Caco-2 (cell line): ENCODE measurements around the gene DCDC2B. TPM values are rescaled to one million over a fixed set of nuclear protein-coding genes. Genes with fewer than 3 reads are reported as not detected.

ENCODE experiments used
- BruUV-seq: library from RNA; stranded (reverse); fragments of 400-500 nt; replicated peaks from 2 replicates; lab custom pipeline; 2021; lab: Mats Ljungman, UMichigan
- CTCF ChIA-PET: fragments of 300-600 bp; sonication (Branson Sonifier 250); formaldehyde crosslinking; loops from one replicate; lab custom pipeline; 2022; ENCODE audit warnings: antibody characterized with exemption; lab: Charles Lee
- POLR2A ChIA-PET: fragments of 300-600 bp; sonication (Branson Sonifier 250); formaldehyde crosslinking; loops from one replicate; lab custom pipeline; 2022; ENCODE audit warnings: antibody characterized with exemption; lab: Charles Lee
- DNase-seq, 2 experiments: peaks; one replicate each; pipeline versions ENCODE4 v3.0.0 to v3.0.0-alpha.2; 2020 to 2022
- H3K27me3 ChIP-seq: replicated peaks from 2 replicates; pipeline ENCODE4 v1.6.0; 2011; ENCODE audit warnings: low read length; ENCODE audit not compliant: control insufficient read depth, insufficient read depth
- H3K36me3 ChIP-seq: 2 replicates; pipeline ENCODE4 v1.5.1; 2011; ENCODE audit warnings: low read length; ENCODE audit not compliant: control insufficient read depth, insufficient read depth
- H3K4me1 ChIP-seq: fragments of 250-450 bp; sonication (Bioruptor Pico); 2 replicates; pipeline ENCODE4 v1.5.1; 2020; ENCODE audit warnings: mild to moderate bottlenecking
- H3K4me3 ChIP-seq: 2 replicates; pipeline ENCODE4 v1.5.1; 2011; ENCODE audit warnings: low read depth, mild to moderate bottlenecking, control low read depth, low read length
- H3K9me3 ChIP-seq: fragments of 250-450 bp; sonication (Bioruptor Pico); 2 replicates; pipeline ENCODE4 v1.5.1; 2020; ENCODE audit warnings: mild to moderate bottlenecking, moderate library complexity
- H3K27ac Mint-ChIP-seq: one replicate; pipeline ENCODE4 v1.8.0; 2022; ENCODE audit warnings: mixed read lengths; ENCODE audit not compliant: unreplicated experiment
- H3K27me3 Mint-ChIP-seq: one replicate; pipeline ENCODE4 v1.8.0; 2022; ENCODE audit warnings: mixed read lengths; ENCODE audit not compliant: insufficient read depth, unreplicated experiment
- H3K36me3 Mint-ChIP-seq: one replicate; pipeline ENCODE4 v1.8.0; 2022; ENCODE audit warnings: mild to moderate bottlenecking, mixed read lengths; ENCODE audit not compliant: insufficient read depth, unreplicated experiment
- H3K4me1 Mint-ChIP-seq: one replicate; pipeline ENCODE4 v1.8.0; 2022; ENCODE audit warnings: low read depth, mixed read lengths; ENCODE audit not compliant: unreplicated experiment
- H3K4me3 Mint-ChIP-seq: one replicate; pipeline ENCODE4 v1.8.0; 2022; ENCODE audit warnings: mild to moderate bottlenecking, moderate library complexity, mixed read lengths; ENCODE audit not compliant: unreplicated experiment
- H3K9me3 Mint-ChIP-seq: one replicate; pipeline ENCODE4 v1.8.0; 2022; ENCODE audit warnings: mixed read lengths; ENCODE audit not compliant: unreplicated experiment
- CTCF ChIP-seq, 2 experiments: fragments of 200-600 bp in 1 of 2; IDR thresholded peaks; 1 replicate in 1 of 2; 2 replicates in 1 of 2; pipeline versions ENCODE4 v1.5.1 to v1.8.0; 2011 to 2022; ENCODE audit warnings: antibody characterized with exemption in 1 of 2, control low read depth in 1 of 2, inconsistent platforms in 1 of 2, low read depth in 1 of 2, low read length in 1 of 2, mild to moderate bottlenecking in 1 of 2, moderate library complexity in 1 of 2; ENCODE audit not compliant: insufficient read depth in 1 of 2, severe bottlenecking in 1 of 2, unreplicated experiment in 1 of 2
- intact Hi-C: fragments of 100-400 bp; cut with micrococcal nuclease; formaldehyde crosslinking; loops from one replicate; pipeline ENCODE4 v1.10.0; 2022; ENCODE audit not compliant: unreplicated experiment
- total RNA-seq: library from RNA; stranded (reverse); gene quantifications from 2 replicates; pipeline ENCODE4 v1.2.3, GENCODE V29; 2022

The DCDC2B gene
- total RNA-seq, 1 experiment from 2014 or later, result not detected

DNA sequence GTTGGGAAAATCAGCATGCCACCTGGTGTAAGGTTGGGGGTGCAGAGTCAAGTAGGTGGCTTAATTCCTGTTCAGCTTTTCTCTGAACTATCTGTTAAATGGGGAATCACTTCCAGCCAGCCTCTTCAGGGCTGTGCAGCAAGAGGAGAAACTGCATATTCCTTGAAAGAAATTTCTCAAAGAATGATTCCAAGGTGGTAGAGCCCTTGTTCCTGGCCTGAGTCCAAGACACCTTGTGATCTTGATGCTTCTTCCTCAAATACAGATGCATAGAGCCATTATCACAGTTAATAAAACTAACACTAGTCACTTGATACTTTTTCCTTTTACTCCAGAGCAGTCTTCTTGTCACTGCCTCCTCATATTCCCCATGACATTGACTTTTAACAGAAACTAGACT, 24.2 kb upstream of the DCDC2B start:
- no TSS peak for BruUV-seq
- CTCF ChIA-PET, result no interaction called here
- Mint-ChIP-seq H3K27ac (no peak overlapping the region), H3K4me3 (no peak overlapping the region), H3K27me3 (no peaks in the 10 kb centered on the region), H3K9me3 (no peaks in the 10 kb centered on the region), H3K4me1 (peaks cover 22% of the 10 kb centered on the region), H3K36me3 (peaks cover 81% of the 10 kb centered on the region)
- Histone ChIP-seq H3K4me1 (no peaks in the 10 kb centered on the region), H3K9me3 (no peaks in the 10 kb centered on the region), H3K4me3 (no peak overlapping the region), H3K36me3 (peaks cover 4% of the 10 kb centered on the region), H3K27me3 (no peaks in the 10 kb centered on the region)
- no peak for DNase-seq
- POLR2A ChIA-PET, result no interaction called here
- TF ChIP-seq CTCF (IDR thresholded peaks at IDR 0.05; ENCODE audit: insufficient read depth in 1 of 2, low read depth in 1 of 2, low read length in 1 of 2, severe bottlenecking in 1 of 2, unreplicated experiment in 1 of 2), result no peak
- intact Hi-C loops, result no loop called here

- intact Hi-C loops, result no loop called here
- DNase-seq, result no peak
- Histone ChIP-seq H3K4me3 (no peak overlapping the region), H3K4me1 (no peaks in the 10 kb centered on the region), H3K36me3 (peaks cover 4% of the 10 kb centered on the region), H3K9me3 (no peaks in the 10 kb centered on the region), H3K27me3 (no peaks in the 10 kb centered on the region)
- Mint-ChIP-seq H3K27ac (peak overlapping the region; percentile 79), H3K4me3 (no peak overlapping the region), H3K36me3 (peaks cover 76% of the 10 kb centered on the region), H3K9me3 (no peaks in the 10 kb centered on the region), H3K4me1 (peaks cover 12% of the 10 kb centered on the region), H3K27me3 (no peaks in the 10 kb centered on the region)
- POLR2A ChIA-PET, result no interaction called here
- no peak for TF ChIP-seq CTCF (IDR thresholded peaks at IDR 0.05; ENCODE audit: insufficient read depth in 1 of 2, low read depth in 1 of 2, low read length in 1 of 2, severe bottlenecking in 1 of 2, unreplicated experiment in 1 of 2)
- TSS peak; percentile 0 for BruUV-seq
- CTCF ChIA-PET, result no interaction called here
Observed at GRCh38 chr1:32186077-32186476, 22.8 kb upstream of the DCDC2B start.

DNA sequence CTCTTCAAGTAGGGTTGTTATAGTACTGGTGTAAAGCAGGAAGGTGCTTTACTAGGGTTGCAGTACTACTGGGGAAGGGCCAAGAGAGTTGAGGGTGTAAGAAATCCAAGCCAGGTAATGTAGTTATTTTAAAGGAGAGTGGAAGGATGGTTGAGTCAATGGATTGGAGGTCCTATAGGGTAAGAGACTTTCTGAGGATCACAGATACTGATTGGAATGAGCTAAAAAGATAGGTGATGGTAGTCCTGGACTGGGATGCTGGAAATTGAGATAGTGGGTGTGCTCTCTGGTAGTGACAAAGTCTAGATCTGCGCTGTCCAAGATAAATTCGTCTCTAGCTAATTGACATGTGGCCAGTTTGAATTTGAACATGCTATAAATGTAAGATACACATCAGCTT, 22.4 kb upstream of the DCDC2B start:
- no peaks in the 10 kb centered on the region for H3K27me3 Mint-ChIP-seq
- ChIA-PET POLR2A (no interaction called here), CTCF (no interaction called here)
- H3K27ac Mint-ChIP-seq, result peak overlapping the region; percentile 79
- no peaks in the 10 kb centered on the region for H3K9me3 Mint-ChIP-seq
- peaks cover 75% of the 10 kb centered on the region for H3K36me3 Mint-ChIP-seq
- Histone ChIP-seq H3K36me3 (peaks cover 4% of the 10 kb centered on the region), H3K27me3 (no peaks in the 10 kb centered on the region), H3K4me3 (no peak overlapping the region), H3K9me3 (no peaks in the 10 kb centered on the region), H3K4me1 (no peaks in the 10 kb centered on the region)
- intact Hi-C loops, result no loop called here
- no peak for DNase-seq
- H3K4me1 Mint-ChIP-seq, result peaks cover 8% of the 10 kb centered on the region
- no peak overlapping the region for H3K4me3 Mint-ChIP-seq
- no TSS peak for BruUV-seq
- TF ChIP-seq CTCF (IDR thresholded peaks at IDR 0.05; ENCODE audit: insufficient read depth in 1 of 2, low read depth in 1 of 2, low read length in 1 of 2, severe bottlenecking in 1 of 2, unreplicated experiment in 1 of 2), result no peak
